Smooth muscle cell (in vitro differentiated cells): ENCODE data around the gene LTA4H. TPM values are rescaled to one million over a fixed set of nuclear protein-coding genes. Genes with fewer than 3 reads are reported as not detected.

Source experiments
- polyA plus RNA-seq: library from polyadenylated mRNA; unstranded; fragments of >200 nt; fragmentation: Nextera tagmentation; extraction: Ambion mirVana; gene quantifications from 2 replicates; pipeline ENCODE4 v1.2.1, GENCODE V29; 2016
- total RNA-seq: library from RNA; depleted of rRNA; stranded (reverse); fragments of >200 nt; gene quantifications from 2 replicates; pipeline ENCODE4 v1.2.3, GENCODE V29; 2014

Gene LTA4H
- total and polyA plus RNA-seq, 2 experiments from 2014 or later, result 33.9 to 74.4 TPM

Other genes starting within 250 kb of the LTA4H start
- gene NTN4, start 244.8 kb downstream of the LTA4H start, total RNA-seq, result 0.49 and 0.94 TPM in 2 replicates
- 1.8 TPM in 1 of 2 replicates, not detected in the other for gene NTN4, start 244.8 kb downstream of the LTA4H start, polyA plus RNA-seq
- gene SNRPF, start 176.6 kb downstream of the LTA4H start, total RNA-seq, result 16.7 and 28.9 TPM in 2 replicates
- gene SNRPF, start 176.6 kb downstream of the LTA4H start, polyA plus RNA-seq, result 56.1 and 57.4 TPM in 2 replicates
- gene CCDC38, start 93.0 kb downstream of the LTA4H start, total RNA-seq, result not detected in 2 replicates
- 0.39 TPM in 1 of 2 replicates, not detected in the other for gene CCDC38, start 93.0 kb downstream of the LTA4H start, polyA plus RNA-seq
- 0.18 and 0.22 TPM in 2 replicates for gene AMDHD1, start 92.3 kb downstream of the LTA4H start, total RNA-seq
- 0.25 TPM in 1 of 2 replicates, not detected in the other for gene AMDHD1, start 92.3 kb downstream of the LTA4H start, polyA plus RNA-seq
- gene HAL, start 39.2 kb downstream of the LTA4H start, total RNA-seq, result 0.31 and 0.81 TPM in 2 replicates
- gene HAL, start 39.2 kb downstream of the LTA4H start, polyA plus RNA-seq, result not detected in 2 replicates
- 44.3 and 45.6 TPM in 2 replicates for gene ELK3, start 158.8 kb upstream of the LTA4H start, total RNA-seq
- 36.8 and 43.1 TPM in 2 replicates for gene ELK3, start 158.8 kb upstream of the LTA4H start, polyA plus RNA-seq